ENCODE data around the gene DPF1. TPM values are rescaled to one million over a fixed set of nuclear protein-coding genes. Genes with fewer than 3 reads are reported as not detected.

The DPF1 gene
- total RNA-seq, 1 donor from 2014 or later = 4.0 TPM

DNA sequence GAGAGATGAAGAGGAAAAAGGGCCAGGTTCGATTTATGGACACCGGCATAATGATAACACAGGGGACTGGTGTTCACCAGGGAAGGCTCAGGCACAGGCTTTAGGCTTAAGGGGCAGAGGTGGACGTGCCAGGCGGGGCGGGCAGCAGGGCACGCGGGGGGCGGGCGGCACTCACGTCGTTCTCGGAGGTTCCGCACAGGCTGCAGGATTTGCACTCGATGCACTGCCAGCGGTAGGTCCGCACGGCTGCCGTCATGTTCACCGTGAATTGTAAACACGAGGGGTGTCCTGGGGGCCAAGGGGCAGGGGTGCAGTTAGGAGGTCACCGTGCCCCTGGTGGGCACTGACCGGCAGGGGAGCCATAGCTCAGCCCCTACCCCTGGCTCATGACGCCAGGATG, 10.6 kb downstream of the DPF1 start:
- Histone ChIP-seq H4K20me1 (ENCODE audit: insufficient read depth, low read length) (peaks cover 16% of the 10 kb centered on the region), H3K4me3 (ENCODE audit: insufficient read depth, low read depth, low read length) (no peak overlapping the region), H3K9me3 (ENCODE audit: insufficient read depth, low read depth, low read length) (no peaks in the 10 kb centered on the region), H3K27me3 (ENCODE audit: insufficient read depth, low read length) (no peaks in the 10 kb centered on the region), H3K27ac (ENCODE audit: low read depth, low read length) (peak overlapping the region; percentile 55), H3K79me2 (ENCODE audit: insufficient read depth, low read length) (no peaks in the 10 kb centered on the region), H3K9ac (ENCODE audit: low read length) (peak overlapping the region; percentile 40), H3K4me2 (ENCODE audit: low read length) (peak overlapping the region; percentile 53), H3K36me3 (ENCODE audit: insufficient read depth, low read length) (peaks cover 2% of the 10 kb centered on the region), H3K4me1 (ENCODE audit: insufficient read depth, low read length) (peaks cover 36% of the 10 kb centered on the region), H2AFZ (ENCODE audit: low read depth, low read length) (no peak overlapping the region)
- DNase-seq (ENCODE audit: low read depth) (no peak), FAIRE-seq (no peak)
- Mint-ChIP-seq H3K27me3 (ENCODE audit: low read depth, unreplicated experiment) (no peaks in the 10 kb centered on the region), H3K9me3 (ENCODE audit: unreplicated experiment) (peaks cover 2% of the 10 kb centered on the region), H3K27ac (ENCODE audit: unreplicated experiment) (peak overlapping the region; percentile 41), H3K36me3 (ENCODE audit: low read depth, unreplicated experiment) (peaks cover 6% of the 10 kb centered on the region), H3K4me1 (ENCODE audit: low read depth, unreplicated experiment) (peaks cover 16% of the 10 kb centered on the region), H3K4me3 (ENCODE audit: unreplicated experiment) (no peak overlapping the region)
- TF ChIP-seq EZH2 (IDR thresholded peaks at IDR 0.05; ENCODE audit: insufficient read depth, low read length) = no peak
- TF ChIP-seq, protein P1, sequence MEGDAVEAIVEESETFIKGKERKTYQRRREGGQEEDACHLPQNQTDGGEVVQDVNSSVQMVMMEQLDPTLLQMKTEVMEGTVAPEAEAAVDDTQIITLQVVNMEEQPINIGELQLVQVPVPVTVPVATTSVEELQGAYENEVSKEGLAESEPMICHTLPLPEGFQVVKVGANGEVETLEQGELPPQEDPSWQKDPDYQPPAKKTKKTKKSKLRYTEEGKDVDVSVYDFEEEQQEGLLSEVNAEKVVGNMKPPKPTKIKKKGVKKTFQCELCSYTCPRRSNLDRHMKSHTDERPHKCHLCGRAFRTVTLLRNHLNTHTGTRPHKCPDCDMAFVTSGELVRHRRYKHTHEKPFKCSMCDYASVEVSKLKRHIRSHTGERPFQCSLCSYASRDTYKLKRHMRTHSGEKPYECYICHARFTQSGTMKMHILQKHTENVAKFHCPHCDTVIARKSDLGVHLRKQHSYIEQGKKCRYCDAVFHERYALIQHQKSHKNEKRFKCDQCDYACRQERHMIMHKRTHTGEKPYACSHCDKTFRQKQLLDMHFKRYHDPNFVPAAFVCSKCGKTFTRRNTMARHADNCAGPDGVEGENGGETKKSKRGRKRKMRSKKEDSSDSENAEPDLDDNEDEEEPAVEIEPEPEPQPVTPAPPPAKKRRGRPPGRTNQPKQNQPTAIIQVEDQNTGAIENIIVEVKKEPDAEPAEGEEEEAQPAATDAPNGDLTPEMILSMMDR (IDR thresholded peaks at IDR 0.05; ENCODE audit: insufficient read depth, low read depth, low read length) = no peak

DNA sequence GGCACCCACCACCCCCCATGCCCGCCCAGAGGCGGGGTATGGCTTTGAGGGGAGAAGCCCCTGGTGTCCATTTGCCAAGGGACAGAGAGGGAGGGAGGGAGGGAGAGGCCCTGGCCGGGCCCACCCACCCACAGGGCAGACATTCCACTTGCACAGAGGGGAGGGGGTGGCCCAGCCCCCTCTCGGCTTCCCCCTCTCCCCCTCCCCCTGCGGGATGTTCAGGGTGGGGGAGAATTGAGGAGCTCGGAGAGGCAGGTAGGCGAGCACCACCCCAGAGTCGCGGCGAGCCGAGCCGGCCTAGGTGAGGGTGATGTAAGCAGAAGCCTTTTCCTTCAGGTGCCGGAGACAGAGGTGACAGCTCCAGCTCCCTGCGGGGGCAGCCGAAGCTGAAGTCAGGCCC, 12.3 kb downstream of the DPF1 start:
- Histone ChIP-seq H3K27me3 (ENCODE audit: insufficient read depth, low read length) (no peaks in the 10 kb centered on the region), H3K9me3 (ENCODE audit: insufficient read depth, low read depth, low read length) (no peaks in the 10 kb centered on the region), H3K36me3 (ENCODE audit: insufficient read depth, low read length) (no peaks in the 10 kb centered on the region), H4K20me1 (ENCODE audit: insufficient read depth, low read length) (peaks cover 19% of the 10 kb centered on the region), H3K9ac (ENCODE audit: low read length) (no peak overlapping the region), H3K79me2 (ENCODE audit: insufficient read depth, low read length) (no peaks in the 10 kb centered on the region), H3K4me1 (ENCODE audit: insufficient read depth, low read length) (peaks cover 36% of the 10 kb centered on the region), H3K4me3 (ENCODE audit: insufficient read depth, low read depth, low read length) (no peak overlapping the region), H3K4me2 (ENCODE audit: low read length) (no peak overlapping the region), H2AFZ (ENCODE audit: low read depth, low read length) (no peak overlapping the region), H3K27ac (ENCODE audit: low read depth, low read length) (no peak overlapping the region)
- peaks cover 2% of the 10 kb centered on the region for H3K36me3 Mint-ChIP-seq (ENCODE audit: low read depth, unreplicated experiment)
- peaks cover 2% of the 10 kb centered on the region for H3K9me3 Mint-ChIP-seq (ENCODE audit: unreplicated experiment)
- H3K27me3 Mint-ChIP-seq (ENCODE audit: low read depth, unreplicated experiment) = peaks cover 3% of the 10 kb centered on the region
- no peak for DNase-seq (ENCODE audit: low read depth)
- H3K4me3 Mint-ChIP-seq (ENCODE audit: unreplicated experiment) = no peak overlapping the region
- no peak for FAIRE-seq
- H3K27ac Mint-ChIP-seq (ENCODE audit: unreplicated experiment) = no peak overlapping the region
- TF ChIP-seq, protein P1 (IDR thresholded peaks at IDR 0.05; ENCODE audit: insufficient read depth, low read depth, low read length) = no peak
- no peak for TF ChIP-seq EZH2 (IDR thresholded peaks at IDR 0.05; ENCODE audit: insufficient read depth, low read length)
- H3K4me1 Mint-ChIP-seq (ENCODE audit: low read depth, unreplicated experiment) = peaks cover 16% of the 10 kb centered on the region

DNA sequence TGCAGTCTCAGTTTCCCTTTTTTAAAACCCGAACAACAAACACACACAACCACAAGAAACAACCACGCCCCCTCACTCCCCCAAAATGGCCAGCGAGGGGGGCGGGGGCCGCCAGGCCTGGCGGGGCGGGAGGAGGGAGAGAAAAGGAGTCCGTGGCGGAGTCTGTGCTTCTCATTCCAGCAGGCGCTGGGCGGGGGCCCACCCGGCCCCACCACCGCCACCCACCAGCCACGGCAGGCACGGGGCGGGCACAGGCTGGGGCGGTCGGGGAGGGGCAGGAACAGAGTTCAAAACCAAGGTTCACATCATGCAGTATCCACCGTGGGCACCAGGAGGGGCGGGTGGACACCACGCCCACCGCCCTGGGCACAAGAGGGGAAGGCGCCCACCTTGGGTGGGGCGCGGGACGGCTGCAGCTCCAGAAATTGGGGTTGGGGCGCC, 12.9 kb downstream of the DPF1 start:
- Histone ChIP-seq H3K9ac (ENCODE audit: low read length) (no peak overlapping the region), H3K4me2 (ENCODE audit: low read length) (peak overlapping the region; percentile 69), H3K4me1 (ENCODE audit: insufficient read depth, low read length) (peaks cover 36% of the 10 kb centered on the region), H4K20me1 (ENCODE audit: insufficient read depth, low read length) (peaks cover 19% of the 10 kb centered on the region), H2AFZ (ENCODE audit: low read depth, low read length) (no peak overlapping the region), H3K79me2 (ENCODE audit: insufficient read depth, low read length) (no peaks in the 10 kb centered on the region), H3K9me3 (ENCODE audit: insufficient read depth, low read depth, low read length) (no peaks in the 10 kb centered on the region), H3K27me3 (ENCODE audit: insufficient read depth, low read length) (no peaks in the 10 kb centered on the region), H3K27ac (ENCODE audit: low read depth, low read length) (no peak overlapping the region), H3K36me3 (ENCODE audit: insufficient read depth, low read length) (no peaks in the 10 kb centered on the region), H3K4me3 (ENCODE audit: insufficient read depth, low read depth, low read length) (no peak overlapping the region)
- Mint-ChIP-seq H3K9me3 (ENCODE audit: unreplicated experiment) (peaks cover 2% of the 10 kb centered on the region), H3K27me3 (ENCODE audit: low read depth, unreplicated experiment) (peaks cover 3% of the 10 kb centered on the region), H3K4me3 (ENCODE audit: unreplicated experiment) (no peak overlapping the region), H3K4me1 (ENCODE audit: low read depth, unreplicated experiment) (peaks cover 16% of the 10 kb centered on the region), H3K36me3 (ENCODE audit: low read depth, unreplicated experiment) (peaks cover 2% of the 10 kb centered on the region), H3K27ac (ENCODE audit: unreplicated experiment) (no peak overlapping the region)
- DNase-seq (ENCODE audit: low read depth) (no peak), FAIRE-seq (no peak)
- TF ChIP-seq, protein P1 (IDR thresholded peaks at IDR 0.05; ENCODE audit: insufficient read depth, low read depth, low read length) = no peak
- TF ChIP-seq EZH2 (IDR thresholded peaks at IDR 0.05; ENCODE audit: insufficient read depth, low read length) = no peak

Measured in astrocyte (in vitro differentiated cells and primary cell).